ENCODE data around the gene CD300LF. TPM values are rescaled to one million over a fixed set of nuclear protein-coding genes. Genes with fewer than 3 reads are reported as not detected.

CD300LF gene
- total and polyA plus RNA-seq, 10 of the 15 experiments (the other 5 are each of a cell fraction or from before 2014, with no cell fraction given), result 0.15 TPM; not detected in 9

GRCh38 chr17:74725111-74725510 lies 12.4 kb upstream of the CD300LF start:
- Histone ChIP-seq H3K9me3 (replicated peaks; ENCODE audit: control insufficient read depth, insufficient read depth, low read length) (no peaks in the 10 kb centered on the region; the same call in 2 of the 3 replicates), H4K20me1 (ENCODE audit: control insufficient read depth, insufficient read depth) (no peaks in the 10 kb centered on the region), H3K9ac (ENCODE audit: control insufficient read depth, insufficient read depth, low read length) (no peak overlapping the region), H3K4me3 (no peak overlapping the region), H3K79me2 (ENCODE audit: control insufficient read depth, insufficient read depth, low read length) (no peaks in the 10 kb centered on the region), H3K27ac (ENCODE audit: control insufficient read depth, insufficient read depth) (no peak overlapping the region), H3K4me2 (ENCODE audit: control insufficient read depth, insufficient read depth) (no peak overlapping the region), H2AFZ (ENCODE audit: control insufficient read depth, low read depth, low read length) (no peak overlapping the region), H3K36me3 (ENCODE audit: control insufficient read depth in 2 of 2, insufficient read depth in 2 of 2, low read length in 1 of 2) (no peaks in the 10 kb centered on the region), H3K4me1 (ENCODE audit: control insufficient read depth, insufficient read depth, low read length) (no peaks in the 10 kb centered on the region; the same call in 1 of the 2 replicates), H3K27me3 (replicated peaks in 1 of 2; ENCODE audit: control insufficient read depth in 2 of 2, insufficient read depth in 2 of 2, low read length in 1 of 2) (0 out of 4 replicates have a peak, but pooled peaks cover 0 to 2% of the 10 kb centered on the region in 2 experiments)
- SMC1A ChIA-PET (ENCODE audit: uncharacterized antibody, unreplicated experiment), result interaction anchor here (0.6 to 1.4 kb wide), 2 partner anchors 11 to 39 kb away, joined by 3 to 4 read pairs; partner anchors contain the start of gene RAB37
- intact Hi-C loops (cut with micrococcal nuclease; ENCODE audit: unreplicated experiment) (no loop called here), in situ Hi-C loops (cut with MboI) (no loop called here)
- DNase-seq (ENCODE audit: low read depth, low spot score) (no peak), FAIRE-seq (no peak), ATAC-seq (no peak)
- WGBS (ENCODE audit: insufficient coverage, insufficient replicate concordance, low lambda C conversion rate, missing lambda C conversion rate), result 0% methylated on average over 3 of the region's 3 CpGs
- POLR2A ChIA-PET, result interaction anchor here (0.6 kb wide), 1 partner anchor 230 kb away, joined by 4 read pairs; no protein-coding TSS in a partner anchor
- RAD21 ChIA-PET (ENCODE audit: unreplicated experiment), result interaction anchor here (0.6 to 1.9 kb wide), 3 partner anchors 11 to 68 kb away, joined by 3 to 7 read pairs (median 6); partner anchors contain the start of gene RAB37
- no TSS peak for BruUV-seq (replicated peaks)
- CTCF ChIA-PET, result interaction anchor here (0.6 to 4.0 kb wide), 5 partner anchors 12 to 506 kb away, joined by 3 to 20 read pairs (median 4); partner anchors contain the start of gene RAB37
- TF ChIP-seq CBX5 (IDR thresholded peaks at IDR 0.05; ENCODE audit: low read depth), result no peak
- no peak for TF ChIP-seq FOXM1 (IDR thresholded peaks at IDR 0.05; ENCODE audit: low read depth, low read length)
- TF ChIP-seq ATF3 (IDR thresholded peaks at IDR 0.05; ENCODE audit: borderline replicate concordance, extremely low read depth, low read depth, low read length), result no peak
- TF ChIP-seq ASH2L (IDR thresholded peaks at IDR 0.05; ENCODE audit: borderline replicate concordance, low read depth), result no peak
- TF ChIP-seq ATF2 (IDR thresholded peaks at IDR 0.05; ENCODE audit: low read length), result no peak
- TF ChIP-seq CHD4 (IDR thresholded peaks at IDR 0.05), result no peak
- no peak for TF ChIP-seq KAT2A (conservative IDR thresholded peaks at IDR 0.05; ENCODE audit: control insufficient read depth, low read depth, low read length)
- no peak for TF ChIP-seq ZNF687 (IDR thresholded peaks at IDR 0.05)
- no peak for TF ChIP-seq EED (IDR thresholded peaks at IDR 0.05; ENCODE audit: low read depth)
- TF ChIP-seq ZNF207 (IDR thresholded peaks at IDR 0.05; ENCODE audit: borderline replicate concordance), result no peak
- no peak for TF ChIP-seq TAF1 (IDR thresholded peaks at IDR 0.05; ENCODE audit: borderline replicate concordance, low read depth, low read length)
- TF ChIP-seq NRF1 (conservative IDR thresholded peaks at IDR 0.05; ENCODE audit: low read depth, low read length), result no peak
- no peak for TF ChIP-seq SRF (IDR thresholded peaks at IDR 0.05; ENCODE audit: low read depth in 2 of 2, low read length in 2 of 2)
